SK-N-SH treated with all-trans-retinoic acid at 6 μM for 48 hours (cell line): ENCODE measurements around the gene CLEC11A.

ENCODE experiments used
- ARNTL ChIP-seq: fragments of 450-650 bp; formaldehyde crosslinking; IDR thresholded peaks from 2 replicates; pipeline ENCODE4 v1.5.0; 2020; ENCODE audit warnings: low read depth, mild to moderate bottlenecking, moderate library complexity, borderline replicate concordance
- CREB5 ChIP-seq: fragments of 250-450 bp; sonication (Bioruptor Pico); IDR thresholded peaks from 2 replicates; pipeline ENCODE4 v1.5.1; 2020; ENCODE audit warnings: low read depth, mild to moderate bottlenecking, moderate library complexity
- CSDC2 ChIP-seq: fragments of 250-450 bp; sonication (Bioruptor Pico); IDR thresholded peaks from 2 replicates; pipeline ENCODE4 v1.5.0; 2020; ENCODE audit warnings: mild to moderate bottlenecking, moderate library complexity
- POU6F1 ChIP-seq: fragments of 250-450 bp; sonication (Bioruptor Pico); IDR thresholded peaks from 2 replicates; pipeline ENCODE4 v1.8.0; 2021; ENCODE audit warnings: low read depth, mild to moderate bottlenecking, moderate library complexity, borderline replicate concordance
- ZFP3 ChIP-seq: fragments of 250-450 bp; sonication (Bioruptor Pico); IDR thresholded peaks from 2 replicates; pipeline ENCODE4 v1.5.0; 2020; ENCODE audit warnings: mild to moderate bottlenecking, moderate library complexity
- ZFP30 ChIP-seq: fragments of 450-650 bp; formaldehyde crosslinking; IDR thresholded peaks from 2 replicates; pipeline ENCODE4 v1.5.0; 2022; ENCODE audit warnings: mild to moderate bottlenecking, moderate library complexity
- ZNF565 ChIP-seq: fragments of 450-650 bp; formaldehyde crosslinking; conservative IDR thresholded peaks from 2 replicates; pipeline ENCODE4 v1.5.0; 2020; ENCODE audit warnings: low read depth, mild to moderate bottlenecking, moderate library complexity

- TF ChIP-seq CSDC2 (CRISPR knock-in tag) (no peak), ZFP30 (CRISPR knock-in tag) (no peak), ZFP3 (no peak), ARNTL (no peak), POU6F1 (CRISPR knock-in tag) (no peak), CREB5 (no peak), ZNF565 (CRISPR knock-in tag) (no peak)
Observed at GRCh38 chr19:50741179-50741933, 18.2 kb downstream of the CLEC11A start.
